GM12891 (cell line): Measurements from ENCODE around the gene COQ2.
"Not testable (repeated sequence)": the region's sequence is repeated elsewhere in the genome, so short reads cannot be mapped to it uniquely, and the experiment has no call there.

Source experiments
- DNase-seq: peaks from one replicate; pipeline ENCODE4 v3.0.0; 2011; ENCODE audit warnings: low spot score; ENCODE audit not compliant: insufficient read length
- FAIRE-seq: peaks from 2 replicates; lab custom pipeline; 2011; peaks lifted over from hg19 to GRCh38; lab: Jason Lieb, UNC
- PAX5 ChIP-seq: IDR thresholded peaks from 2 replicates; pipeline ENCODE4 v1.6.1; 2011; ENCODE audit warnings: low read length, moderate library complexity, mild to moderate bottlenecking; ENCODE audit not compliant: insufficient read depth, severe bottlenecking
- POLR2A ChIP-seq: IDR thresholded peaks from 2 replicates; pipeline ENCODE4 v1.6.1; 2011; ENCODE audit warnings: low read depth, low read length, control low read depth
- POLR2AphosphoS5 ChIP-seq: IDR thresholded peaks from 2 replicates; pipeline ENCODE4 v1.6.1; 2011; ENCODE audit warnings: low read depth, low read length, control low read depth
- POU2F2 ChIP-seq: IDR thresholded peaks from 2 replicates; pipeline ENCODE4 v1.6.1; 2011; ENCODE audit warnings: low read depth, mild to moderate bottlenecking, control low read depth, low read length, moderate library complexity
- SPI1 ChIP-seq: IDR thresholded peaks from 2 replicates; pipeline ENCODE4 v1.6.1; 2011; ENCODE audit warnings: low read depth, low read length, control low read depth
- TAF1 ChIP-seq: IDR thresholded peaks from 2 replicates; pipeline ENCODE4 v1.6.1; 2011; ENCODE audit warnings: low read depth, low read length, control low read depth

Gene COQ2

DNA sequence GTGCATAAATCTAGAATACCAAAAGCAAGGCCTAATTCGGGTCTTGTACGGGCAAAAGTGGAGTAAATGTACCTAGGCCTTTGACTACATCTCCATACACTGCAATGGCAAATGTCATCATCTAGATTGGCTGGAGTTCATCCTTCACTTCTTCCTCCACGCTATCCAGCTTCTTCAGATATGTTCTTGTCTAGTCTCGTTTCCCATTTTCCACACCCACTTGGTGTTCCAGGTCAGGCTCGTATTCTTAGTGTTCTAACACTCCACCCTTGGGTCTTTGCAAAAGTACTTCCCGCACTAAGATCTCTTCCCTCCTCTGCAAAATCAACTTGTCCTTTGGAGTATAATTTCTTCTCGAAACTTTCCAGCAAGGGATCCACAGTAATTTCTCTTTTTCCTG, 1.4 kb downstream of the COQ2 start:
- no peak for DNase-seq
- FAIRE-seq = no peak
- no peak for TF ChIP-seq POLR2AphosphoS5
- TF ChIP-seq PAX5 = no peak
- TF ChIP-seq POU2F2 = no peak

DNA sequence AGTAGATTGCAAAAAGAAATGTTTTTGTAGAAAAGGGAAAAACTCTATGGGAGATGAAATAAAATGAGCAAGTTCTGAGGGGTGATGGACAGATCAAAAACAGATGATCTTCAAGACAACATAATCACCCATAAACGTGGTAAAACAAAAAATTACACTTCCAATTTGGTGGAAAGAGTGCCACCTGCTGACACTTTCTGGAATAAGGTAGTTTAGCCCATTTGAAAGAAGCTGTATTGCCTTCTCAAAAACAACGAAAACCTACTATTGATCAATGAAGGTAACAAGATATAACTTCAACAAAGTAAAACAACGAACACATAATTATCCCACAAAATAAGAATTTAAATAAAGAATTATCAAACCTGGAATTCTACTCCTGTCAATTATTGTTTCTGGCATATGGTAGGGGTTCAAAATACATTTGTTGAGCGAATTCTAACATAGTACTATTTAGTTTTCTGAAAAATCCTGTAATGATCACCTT, 2.5 kb downstream of the COQ2 start:
- FAIRE-seq = peak; percentile 82
- DNase-seq = no peak
- TF ChIP-seq POU2F2 = no peak

DNA sequence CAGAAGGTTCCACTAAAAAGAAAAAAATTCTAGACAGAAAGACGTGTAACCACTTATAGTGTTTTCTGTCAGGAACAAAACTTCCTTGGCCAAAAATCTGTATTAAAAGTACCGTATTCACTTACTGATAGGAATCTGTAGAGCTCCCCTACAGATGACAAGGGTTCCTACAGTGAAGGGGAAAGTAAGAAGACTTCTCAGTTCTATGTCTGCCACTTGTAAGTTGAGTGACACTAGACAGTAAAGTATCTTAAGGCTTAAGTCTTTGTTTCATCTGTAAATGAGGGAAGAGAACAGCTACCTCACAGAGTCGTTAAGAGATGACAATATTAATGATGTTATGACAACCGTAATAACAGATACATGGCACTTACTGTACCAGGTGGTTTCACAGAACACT, 3.3 kb downstream of the COQ2 start:
- FAIRE-seq (peak; percentile 67), DNase-seq (no peak)
- no peak for TF ChIP-seq TAF1
- TF ChIP-seq POLR2AphosphoS5 = no peak
- no peak for TF ChIP-seq POU2F2
- no peak for TF ChIP-seq POLR2A

DNA sequence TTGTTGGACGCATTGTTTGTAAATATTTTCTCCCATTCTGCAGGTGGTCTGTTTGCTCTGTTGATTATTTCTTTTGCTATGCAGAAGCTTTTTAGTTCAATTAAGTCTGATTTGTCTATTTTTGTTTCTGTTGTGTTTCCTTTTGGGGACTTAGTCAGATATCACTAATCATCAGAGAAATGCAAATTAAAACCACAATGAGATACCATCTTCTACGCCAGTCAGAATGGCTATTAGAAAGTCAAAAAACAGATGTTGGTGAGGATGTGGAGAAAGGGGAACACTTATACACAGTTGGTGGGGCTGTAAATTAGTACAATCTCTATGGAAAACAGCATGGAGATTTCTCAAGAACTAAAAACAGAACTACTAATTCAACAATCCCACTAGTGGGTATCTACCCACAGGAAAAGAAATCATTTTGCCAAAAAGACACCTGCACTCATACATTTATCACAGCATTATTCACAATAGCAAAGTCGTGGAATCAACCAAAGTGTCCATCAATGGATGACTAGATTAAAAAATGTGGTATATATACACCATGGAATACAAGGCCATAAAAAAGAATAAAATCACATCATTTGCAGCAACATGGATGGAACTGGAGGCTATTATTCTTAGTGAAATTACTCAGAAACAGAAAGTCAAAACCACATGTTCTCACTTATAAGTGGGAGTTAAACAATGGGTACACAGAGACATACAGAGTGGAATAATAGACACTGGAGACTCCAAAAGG, 8.1 kb downstream of the COQ2 start:
- DNase-seq (no peak), FAIRE-seq (peak; percentile 84)
- no peak for TF ChIP-seq POLR2AphosphoS5
- TF ChIP-seq POU2F2 = peak; percentile 83
- no peak for TF ChIP-seq PAX5
- peak; percentile 62 for TF ChIP-seq SPI1

DNA sequence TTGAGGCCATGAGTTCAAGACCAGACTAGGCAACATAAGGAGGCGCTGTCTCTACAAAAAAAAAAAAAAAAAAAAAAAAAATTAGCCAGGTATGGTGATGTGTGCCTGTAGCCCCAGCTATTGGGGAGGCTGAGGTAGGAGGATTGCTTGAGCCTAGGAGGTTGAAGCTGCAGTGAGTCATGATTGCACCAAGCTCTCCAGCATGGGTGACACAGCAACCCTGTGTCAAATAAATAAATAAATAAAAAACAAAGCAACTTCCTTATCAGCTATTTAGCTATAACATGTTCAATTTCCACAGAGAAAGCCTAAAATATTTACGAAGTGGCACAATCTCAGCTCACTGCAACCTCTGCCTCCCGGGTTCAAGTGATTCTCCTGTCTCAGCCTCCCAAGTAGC, 10.7 kb downstream of the COQ2 start:
- FAIRE-seq, DNase-seq: not testable (repeated sequence)

DNA sequence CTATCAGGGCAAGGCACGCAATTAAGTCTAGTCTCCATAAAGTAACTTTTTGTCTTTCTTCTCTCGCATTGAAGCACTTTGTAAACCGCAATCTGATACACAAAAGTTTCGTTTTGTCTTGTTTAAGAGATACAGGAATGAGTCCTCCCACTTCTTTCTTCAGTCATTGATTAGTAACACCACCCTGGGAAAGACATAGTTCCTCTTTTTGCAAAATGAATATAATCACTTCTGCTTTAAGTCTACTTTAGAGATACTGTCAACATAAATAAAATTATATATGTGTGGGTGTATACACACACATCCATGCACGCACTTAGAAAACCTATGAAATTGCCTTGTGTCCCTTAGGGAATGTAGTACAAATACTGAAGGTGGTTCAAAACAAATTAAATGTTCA, 11.7 kb downstream of the COQ2 start:
- TF ChIP-seq SPI1 (peak; percentile 87), TAF1 (no peak), POLR2AphosphoS5 (no peak), POLR2A (no peak), PAX5 (no peak), POU2F2 (no peak)
- no peak for DNase-seq
- peak; percentile 97 for FAIRE-seq

DNA sequence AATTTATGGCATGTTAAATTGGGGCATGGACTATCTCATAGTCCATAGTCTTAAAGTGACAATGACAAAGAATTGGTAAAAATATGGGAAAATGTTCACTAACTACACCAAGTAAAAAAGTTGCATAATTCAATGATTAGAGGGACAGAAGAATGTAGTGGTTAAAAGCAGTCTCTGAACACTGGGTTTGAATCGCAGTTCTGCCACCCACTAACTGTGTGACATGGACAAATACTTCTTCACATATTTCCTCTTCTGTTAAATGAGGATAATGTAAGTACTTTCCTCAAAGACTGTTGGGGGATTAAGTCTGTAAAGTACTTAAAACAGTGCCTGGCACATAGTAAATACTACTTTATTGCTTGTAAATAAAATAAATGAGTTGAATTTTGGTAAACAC, 15.3 kb downstream of the COQ2 start:
- DNase-seq = no peak
- TF ChIP-seq PAX5 = no peak
- TF ChIP-seq POLR2AphosphoS5 = no peak
- TF ChIP-seq TAF1 = no peak
- TF ChIP-seq POU2F2 = no peak
- no peak for FAIRE-seq

DNA sequence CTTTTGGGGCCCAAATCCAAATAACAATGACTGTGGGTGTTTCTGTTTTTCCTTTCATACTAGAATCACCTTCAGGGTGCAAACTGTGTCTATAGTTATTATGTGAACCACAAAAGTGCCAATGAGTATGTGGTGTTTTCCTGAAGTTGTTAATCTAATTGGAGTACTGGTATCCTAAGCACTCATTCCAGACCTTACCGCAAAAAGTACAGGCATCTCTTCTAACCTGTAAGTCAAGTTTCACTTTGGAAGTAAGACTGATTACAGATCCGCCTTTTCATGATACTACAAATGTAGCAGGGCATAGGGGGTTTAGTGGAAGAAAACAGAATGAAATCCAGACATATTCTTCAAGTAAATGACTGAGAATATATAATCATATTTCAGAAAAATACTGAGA, 16.1 kb downstream of the COQ2 start:
- FAIRE-seq = peak; percentile 16
- no peak for TF ChIP-seq TAF1
- no peak for TF ChIP-seq POU2F2
- no peak for TF ChIP-seq POLR2A
- TF ChIP-seq PAX5 = no peak
- TF ChIP-seq SPI1 = no peak
- DNase-seq = no peak

DNA sequence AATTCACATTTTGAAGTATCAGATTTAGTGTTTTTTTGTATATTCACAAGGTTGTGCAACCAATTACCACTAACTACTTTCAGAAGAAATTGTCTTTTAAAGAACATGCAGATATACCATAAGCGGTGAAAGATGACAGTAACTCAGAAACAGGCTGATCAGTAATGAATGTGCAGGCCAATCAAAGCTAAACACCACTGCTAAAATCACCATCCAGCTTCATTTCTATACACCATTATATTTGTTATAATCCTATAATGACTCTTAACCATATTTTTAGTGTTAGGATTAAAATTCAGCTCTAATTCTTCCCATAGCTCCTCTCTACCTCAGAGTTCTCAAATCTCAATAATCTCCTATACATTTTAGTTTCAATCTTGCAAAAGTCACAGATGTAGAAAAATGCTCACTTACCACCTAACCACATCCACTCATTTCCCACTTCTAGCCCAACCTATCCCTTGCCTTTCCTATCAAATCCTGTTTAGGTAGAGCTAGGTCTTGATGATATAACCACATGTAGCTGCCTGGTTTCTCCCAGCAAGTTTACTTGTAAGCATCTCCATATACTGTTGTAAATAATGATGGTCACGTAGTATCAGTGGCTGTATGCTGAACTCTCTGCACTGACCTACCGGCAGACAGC, 16.6 kb downstream of the COQ2 start:
- DNase-seq (no peak), FAIRE-seq (no peak)
- TF ChIP-seq TAF1 = no peak
- TF ChIP-seq POLR2AphosphoS5 = no peak
- no peak for TF ChIP-seq SPI1
- no peak for TF ChIP-seq PAX5
- no peak for TF ChIP-seq POU2F2
- no peak for TF ChIP-seq POLR2A

DNA sequence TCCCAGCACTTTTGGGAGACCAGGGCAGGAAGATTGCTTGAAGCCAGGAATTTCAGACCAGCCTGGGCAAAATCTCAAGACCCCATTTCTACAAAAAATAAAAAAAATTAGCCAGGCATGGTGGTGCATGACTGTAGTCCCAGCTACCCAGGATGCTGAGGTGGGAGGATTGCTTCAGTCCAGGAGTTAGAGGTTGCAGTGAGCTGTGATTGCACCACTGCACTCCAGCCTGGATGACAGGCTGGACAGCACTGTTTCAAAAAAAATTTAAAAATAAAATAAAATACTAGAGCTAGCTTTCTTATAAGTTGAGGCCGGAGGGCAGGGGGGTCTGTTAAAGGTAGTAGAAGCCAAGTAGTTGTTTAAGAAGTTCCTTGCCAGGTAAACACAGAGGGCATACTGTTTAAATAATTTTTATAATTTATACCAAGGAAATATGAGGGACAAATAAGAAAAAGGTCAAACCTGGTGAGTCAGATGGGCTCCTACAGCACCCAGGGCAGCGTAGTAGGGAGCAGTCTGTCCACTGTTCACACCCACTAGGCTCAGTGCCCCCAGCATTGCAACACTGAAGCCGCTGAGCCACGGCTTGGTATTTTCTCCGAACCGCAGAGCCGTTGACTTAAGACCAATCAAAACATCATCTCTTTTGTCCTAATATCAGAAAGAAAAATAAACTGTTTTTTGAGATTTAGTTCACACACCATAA, 17.3 kb downstream of the COQ2 start:
- TF ChIP-seq POU2F2 = no peak
- TF ChIP-seq SPI1 = no peak
- no peak for TF ChIP-seq POLR2A
- TF ChIP-seq TAF1 = no peak
- TF ChIP-seq PAX5 = no peak
- TF ChIP-seq POLR2AphosphoS5 = no peak
- no peak for FAIRE-seq
- DNase-seq = no peak
